ENCODE measurements around the gene DHX57.

DNA sequence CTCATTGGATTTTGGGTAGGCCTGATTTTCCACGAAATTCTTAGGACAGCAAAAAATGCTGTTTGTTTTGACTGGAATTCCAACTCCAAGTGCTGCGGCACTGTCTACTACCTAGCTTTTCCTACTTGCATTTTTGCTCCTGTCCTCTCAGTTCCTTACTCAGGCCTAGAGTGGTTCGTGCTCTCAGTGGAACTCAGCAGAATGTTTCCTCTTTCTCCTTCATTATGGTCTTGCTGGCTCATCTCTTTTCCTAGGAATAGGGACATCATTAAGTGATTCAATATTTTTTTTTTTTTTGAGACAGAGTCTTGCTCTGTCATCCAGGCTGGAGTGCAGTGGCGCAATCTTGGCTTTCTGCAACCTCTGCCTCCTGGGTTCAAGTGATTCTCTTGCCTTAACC lies 59.8 kb downstream of the DHX57 start:
- TF ChIP-seq, protein P1, sequence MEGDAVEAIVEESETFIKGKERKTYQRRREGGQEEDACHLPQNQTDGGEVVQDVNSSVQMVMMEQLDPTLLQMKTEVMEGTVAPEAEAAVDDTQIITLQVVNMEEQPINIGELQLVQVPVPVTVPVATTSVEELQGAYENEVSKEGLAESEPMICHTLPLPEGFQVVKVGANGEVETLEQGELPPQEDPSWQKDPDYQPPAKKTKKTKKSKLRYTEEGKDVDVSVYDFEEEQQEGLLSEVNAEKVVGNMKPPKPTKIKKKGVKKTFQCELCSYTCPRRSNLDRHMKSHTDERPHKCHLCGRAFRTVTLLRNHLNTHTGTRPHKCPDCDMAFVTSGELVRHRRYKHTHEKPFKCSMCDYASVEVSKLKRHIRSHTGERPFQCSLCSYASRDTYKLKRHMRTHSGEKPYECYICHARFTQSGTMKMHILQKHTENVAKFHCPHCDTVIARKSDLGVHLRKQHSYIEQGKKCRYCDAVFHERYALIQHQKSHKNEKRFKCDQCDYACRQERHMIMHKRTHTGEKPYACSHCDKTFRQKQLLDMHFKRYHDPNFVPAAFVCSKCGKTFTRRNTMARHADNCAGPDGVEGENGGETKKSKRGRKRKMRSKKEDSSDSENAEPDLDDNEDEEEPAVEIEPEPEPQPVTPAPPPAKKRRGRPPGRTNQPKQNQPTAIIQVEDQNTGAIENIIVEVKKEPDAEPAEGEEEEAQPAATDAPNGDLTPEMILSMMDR (IDR thresholded peaks at IDR 0.05), result no peak
- TF ChIP-seq POLR2A (IDR thresholded peaks at IDR 0.05), result no peak
- no peak for TF ChIP-seq EP300 (IDR thresholded peaks at IDR 0.05)
